ENCODE measurements around the gene CDC25C. TPM values are rescaled to one million over a fixed set of nuclear protein-coding genes. Genes with fewer than 3 reads are reported as not detected.
A peak's percentile ranks its signal among the peaks of the same experiment; 100 is the strongest.
"Not testable (repeated sequence)": the region's sequence is repeated elsewhere in the genome, so short reads cannot be mapped to it uniquely, and the experiment has no call there.

The CDC25C gene
- total RNA-seq, 2 donors from 2014 or later: 0.14 to 3.2 TPM

DNA sequence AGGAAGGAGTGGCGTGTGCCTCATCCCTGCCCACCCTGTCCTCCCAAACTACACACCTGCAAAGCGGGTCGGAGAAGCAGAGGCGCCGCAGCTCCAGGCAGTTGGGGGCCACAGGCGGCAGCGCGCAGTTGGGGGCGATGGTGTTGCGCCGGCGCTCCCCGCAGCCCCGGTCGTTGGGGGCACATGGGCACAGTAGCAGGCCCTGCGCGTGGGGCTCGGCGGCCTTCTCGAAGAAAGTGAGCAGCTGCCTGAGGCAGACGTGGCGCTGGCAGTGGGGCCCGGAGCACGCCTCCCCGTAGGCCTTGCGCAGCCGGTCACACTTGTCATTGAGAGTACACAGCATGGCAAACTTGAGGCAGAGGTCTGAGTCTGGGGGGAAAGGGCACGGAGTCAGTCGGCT lies 74.0 kb downstream of the CDC25C start:
- intact Hi-C loops (cut with DNase I): no loop called here
- no peaks in the 10 kb centered on the region for H3K36me3 ChIP-seq

GRCh38 chr5:138252944-138253343 lies 78.7 kb downstream of the CDC25C start:
- Histone ChIP-seq H3K4me1 (replicated peaks) (no peaks in the 10 kb centered on the region), H3K27ac (no peak overlapping the region), H3K9me3 (no peaks in the 10 kb centered on the region), H3K4me3 (no peak overlapping the region), H3K27me3 (replicated peaks; ENCODE audit: insufficient read depth) (no peaks in the 10 kb centered on the region), H3K36me3 (no peaks in the 10 kb centered on the region)
- TF ChIP-seq POLR2AphosphoS5 (IDR thresholded peaks at IDR 0.05) (no peak), POLR2A (IDR thresholded peaks at IDR 0.05) (no peak), CTCF (IDR thresholded peaks at IDR 0.05) (no peak)
- 81% methylated on average over 3 of the region's 3 CpGs for WGBS
- DNase-seq (ENCODE audit: low spot score): no peak
- intact Hi-C loops (cut with DNase I): no loop called here

More for the DNA sequence above, 74.0 kb downstream of the CDC25C start:
- Histone ChIP-seq H3K9me3 (no peaks in the 10 kb centered on the region), H3K27ac (no peak overlapping the region), H3K4me3 (no peak overlapping the region), H3K27me3 (replicated peaks; ENCODE audit: insufficient read depth) (no peaks in the 10 kb centered on the region), H3K4me1 (replicated peaks) (no peaks in the 10 kb centered on the region)
- WGBS: 64% methylated on average over 29 of the region's 29 CpGs
- no peak for DNase-seq (ENCODE audit: low spot score)
- TF ChIP-seq POLR2AphosphoS5 (IDR thresholded peaks at IDR 0.05): no peak
- no peak for TF ChIP-seq CTCF (IDR thresholded peaks at IDR 0.05)
- TF ChIP-seq POLR2A (IDR thresholded peaks at IDR 0.05): no peak

- H3K27ac ChIP-seq; H3K4me3 ChIP-seq; H3K9me3 ChIP-seq; DNase-seq (ENCODE audit: low spot score); intact Hi-C loops (cut with DNase I); H3K27me3 ChIP-seq (replicated peaks; ENCODE audit: insufficient read depth); H3K4me1 ChIP-seq (replicated peaks); H3K36me3 ChIP-seq: not testable (repeated sequence)
- 94% methylated on average over 2 of the region's 2 CpGs for WGBS
These were observed 83.8 kb downstream of the CDC25C start for GRCh38 chr5:138247800-138248199.

GRCh38 chr5:138246822-138247221 lies 84.8 kb downstream of the CDC25C start:
- 91% methylated on average over 4 of the region's 4 CpGs for WGBS

DNA sequence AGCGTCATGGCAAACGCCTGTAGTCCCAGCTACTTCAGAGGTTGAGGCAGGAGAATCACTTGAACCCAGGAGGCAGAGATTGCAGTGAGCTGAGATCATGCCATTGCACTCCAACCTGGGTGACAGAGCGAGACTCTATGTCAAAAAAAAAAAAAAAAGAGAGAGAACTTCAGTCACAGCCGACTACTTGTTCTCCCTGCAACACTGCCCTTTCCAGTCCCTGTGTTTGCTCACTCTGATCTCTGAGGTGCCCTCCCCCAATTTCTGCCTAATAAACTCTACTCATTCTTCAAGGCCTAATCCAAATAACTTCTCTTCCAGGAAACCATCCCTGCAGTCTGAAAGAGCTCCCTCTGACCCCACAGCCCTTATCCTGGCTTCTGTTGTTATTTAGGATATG lies 85.3 kb downstream of the CDC25C start:
- Histone ChIP-seq H3K27ac (no peak overlapping the region), H3K4me1 (replicated peaks) (no peaks in the 10 kb centered on the region), H3K36me3 (no peaks in the 10 kb centered on the region), H3K4me3 (no peak overlapping the region), H3K9me3 (no peaks in the 10 kb centered on the region), H3K27me3 (replicated peaks; ENCODE audit: insufficient read depth) (no peaks in the 10 kb centered on the region)
- no peak for TF ChIP-seq POLR2A (IDR thresholded peaks at IDR 0.05)
- no peak for TF ChIP-seq CTCF (IDR thresholded peaks at IDR 0.05)
- TF ChIP-seq POLR2AphosphoS5 (IDR thresholded peaks at IDR 0.05): no peak
- DNase-seq (ENCODE audit: low spot score): peak; percentile 10
- 56% methylated on average over 4 of the region's 4 CpGs for WGBS
- intact Hi-C loops (cut with DNase I): no loop called here

More at GRCh38 chr5:138246822-138247221, 84.8 kb downstream of the CDC25C start:
- Histone ChIP-seq H3K36me3 (no peaks in the 10 kb centered on the region), H3K27ac (no peak overlapping the region), H3K27me3 (replicated peaks; ENCODE audit: insufficient read depth) (no peaks in the 10 kb centered on the region), H3K4me1 (replicated peaks) (no peaks in the 10 kb centered on the region), H3K4me3 (no peak overlapping the region), H3K9me3 (no peaks in the 10 kb centered on the region)
- DNase-seq (ENCODE audit: low spot score): no peak
- intact Hi-C loops (cut with DNase I): no loop called here
- no peak for TF ChIP-seq POLR2AphosphoS5 (IDR thresholded peaks at IDR 0.05)
- no peak for TF ChIP-seq CTCF (IDR thresholded peaks at IDR 0.05)
- no peak for TF ChIP-seq POLR2A (IDR thresholded peaks at IDR 0.05)

All from prostate gland (tissue), 2 donors.